ENCODE results near the gene ATG4D. TPM values are rescaled to one million over a fixed set of nuclear protein-coding genes. Genes with fewer than 3 reads are reported as not detected.
A peak's percentile ranks its signal among the peaks of the same experiment; 100 is the strongest.

Gene ATG4D
- total RNA-seq, 1 experiment from 2014 or later: 59.4 TPM

DNA sequence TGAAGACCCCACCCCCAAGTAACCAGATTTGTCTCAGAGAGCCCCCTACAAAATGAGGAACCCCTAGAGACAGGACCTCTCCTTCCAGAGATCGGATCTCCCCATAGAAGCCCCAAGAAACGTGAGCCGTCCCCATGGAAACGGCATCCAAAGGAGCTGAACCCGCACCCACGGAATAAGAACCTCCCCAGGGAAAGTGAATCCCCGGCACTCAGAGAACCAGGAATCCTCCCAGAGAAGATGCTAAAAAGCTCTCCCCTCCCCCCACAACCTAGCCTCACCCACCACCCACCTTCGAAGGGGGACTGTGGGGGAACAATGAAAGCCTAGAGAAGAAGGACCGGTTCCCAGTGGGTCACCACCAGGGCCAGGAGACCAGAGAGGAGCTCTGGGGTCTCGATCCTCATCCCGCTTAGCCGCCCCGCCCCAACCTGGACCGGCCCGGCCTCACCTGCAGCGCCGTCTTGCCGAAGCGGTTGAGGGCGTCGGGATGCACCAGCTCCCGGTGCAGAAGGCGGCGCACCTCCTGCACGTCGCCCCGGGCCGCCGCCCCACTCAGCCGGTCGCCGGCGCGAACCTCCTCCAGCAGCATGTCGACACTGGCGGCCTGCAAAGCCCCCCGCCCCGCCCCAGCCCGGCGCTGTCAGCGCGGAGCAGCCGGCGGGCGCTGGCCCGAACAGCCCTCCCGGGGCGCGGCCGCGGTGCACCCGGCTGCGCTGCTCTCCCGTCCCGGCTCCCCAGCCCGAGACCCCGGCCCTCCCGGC is 24.5 kb downstream of the ATG4D start:
- DNase-seq (ENCODE audit: low spot score) (peak; percentile 74), ATAC-seq (peak; percentile 6)

DNA sequence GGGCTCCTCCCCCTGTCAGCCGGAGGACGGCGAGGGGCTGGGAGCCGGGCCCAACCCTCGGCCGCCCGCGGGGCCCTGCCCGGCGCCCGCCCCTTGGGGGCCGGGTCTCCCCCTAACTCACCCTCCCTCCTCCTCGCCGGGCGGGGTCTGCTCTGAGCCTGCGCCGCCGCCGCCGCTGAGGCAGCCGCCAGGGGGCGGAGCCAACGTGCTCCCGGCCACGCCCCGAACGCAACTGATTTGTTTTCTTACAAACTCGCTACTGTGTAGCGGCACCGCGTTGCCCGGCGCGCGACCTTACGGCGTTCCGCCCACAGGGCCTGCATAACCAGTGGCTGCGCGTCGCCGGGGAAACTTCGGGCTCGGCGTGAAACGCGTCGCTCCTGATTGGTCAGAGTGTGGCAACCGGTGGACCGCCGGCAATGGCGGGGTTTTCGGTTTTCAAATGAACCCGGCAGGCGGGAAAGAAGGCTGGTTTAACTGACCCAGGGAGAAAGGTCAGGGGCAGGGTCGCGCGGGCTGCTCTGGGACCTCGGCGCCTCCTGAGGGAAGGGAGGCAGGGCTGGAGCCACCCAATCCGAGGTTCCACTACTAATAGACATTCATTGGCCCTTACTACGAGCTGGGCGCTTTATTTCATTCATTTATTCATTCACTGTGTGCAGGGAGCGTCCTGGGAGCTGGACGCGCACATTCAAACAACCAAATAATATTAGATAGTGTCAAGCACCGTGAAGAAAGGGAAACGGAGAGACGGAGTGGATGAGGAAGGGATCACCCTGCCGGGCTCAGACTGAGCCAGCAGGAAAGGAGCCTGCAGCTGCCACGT is 25.3 kb downstream of the ATG4D start, which contains the start of gene CDKN2D:
TSS of gene CDKN2D (minus strand) at position 154 of the 826 bp plus-strand sequence. CDS start 326 bp downstream, outside the sequence.
- 0 out of 2 replicates have a peak, but pooled peaks cover 3% of the 10 kb centered on the region for H3K36me3 Mint-ChIP-seq
- ChIA-PET CTCF (interaction anchor here (0.6 to 4.2 kb wide), 17 partner anchors 12 to 794 kb away, joined by 3 to 20 read pairs (median 4); no protein-coding TSS in a partner anchor), POLR2A (no interaction called here)
- H3K9me3 Mint-ChIP-seq: no peaks in the 10 kb centered on the region
- DNase-seq (ENCODE audit: low spot score) (peak; percentile 100), ATAC-seq (peak; percentile 81)
- H3K4me1 Mint-ChIP-seq: peaks cover 35% of the 10 kb centered on the region
- H3K4me3 Mint-ChIP-seq: peak within 1 kb of the TSS; percentile 94
- H3K27ac Mint-ChIP-seq: peak within 1 kb of the TSS; percentile 100
- peaks cover 19% of the 10 kb centered on the region for H3K27me3 Mint-ChIP-seq (ENCODE audit: low read depth)
- TF ChIP-seq MYBL2 (CRISPR knock-in tag; IDR thresholded peaks at IDR 0.05) (peak; percentile 95), NFYB (CRISPR knock-in tag; conservative IDR thresholded peaks at IDR 0.05; ENCODE audit: low read depth) (peak; percentile 87), ZBTB21 (CRISPR knock-in tag; IDR thresholded peaks at IDR 0.05; ENCODE audit: borderline replicate concordance) (peak; percentile 55; the same call in 1 of the 2 replicates), ARID4B (CRISPR knock-in tag; IDR thresholded peaks at IDR 0.05; ENCODE audit: borderline replicate concordance) (peak; percentile 40; the same call in 1 of the 2 replicates), SP1 (CRISPR knock-in tag; conservative IDR thresholded peaks at IDR 0.05) (peak; percentile 91), ELF4 (CRISPR knock-in tag; IDR thresholded peaks at IDR 0.05; ENCODE audit: low read depth) (0 out of 2 replicates have a peak, but pooled peaks have one; percentile 31), ZNF416 (CRISPR knock-in tag; IDR thresholded peaks at IDR 0.05) (no peak), IRF1 (CRISPR knock-in tag; IDR thresholded peaks at IDR 0.05) (no peak)
- TF ChIP-seq, protein P1, sequence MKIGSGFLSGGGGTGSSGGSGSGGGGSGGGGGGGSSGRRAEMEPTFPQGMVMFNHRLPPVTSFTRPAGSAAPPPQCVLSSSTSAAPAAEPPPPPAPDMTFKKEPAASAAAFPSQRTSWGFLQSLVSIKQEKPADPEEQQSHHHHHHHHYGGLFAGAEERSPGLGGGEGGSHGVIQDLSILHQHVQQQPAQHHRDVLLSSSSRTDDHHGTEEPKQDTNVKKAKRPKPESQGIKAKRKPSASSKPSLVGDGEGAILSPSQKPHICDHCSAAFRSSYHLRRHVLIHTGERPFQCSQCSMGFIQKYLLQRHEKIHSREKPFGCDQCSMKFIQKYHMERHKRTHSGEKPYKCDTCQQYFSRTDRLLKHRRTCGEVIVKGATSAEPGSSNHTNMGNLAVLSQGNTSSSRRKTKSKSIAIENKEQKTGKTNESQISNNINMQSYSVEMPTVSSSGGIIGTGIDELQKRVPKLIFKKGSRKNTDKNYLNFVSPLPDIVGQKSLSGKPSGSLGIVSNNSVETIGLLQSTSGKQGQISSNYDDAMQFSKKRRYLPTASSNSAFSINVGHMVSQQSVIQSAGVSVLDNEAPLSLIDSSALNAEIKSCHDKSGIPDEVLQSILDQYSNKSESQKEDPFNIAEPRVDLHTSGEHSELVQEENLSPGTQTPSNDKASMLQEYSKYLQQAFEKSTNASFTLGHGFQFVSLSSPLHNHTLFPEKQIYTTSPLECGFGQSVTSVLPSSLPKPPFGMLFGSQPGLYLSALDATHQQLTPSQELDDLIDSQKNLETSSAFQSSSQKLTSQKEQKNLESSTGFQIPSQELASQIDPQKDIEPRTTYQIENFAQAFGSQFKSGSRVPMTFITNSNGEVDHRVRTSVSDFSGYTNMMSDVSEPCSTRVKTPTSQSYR (CRISPR knock-in tag; IDR thresholded peaks at IDR 0.05): peak; percentile 64; the same call in 1 of the 2 replicates

More for the DNA sequence above, 24.5 kb downstream of the ATG4D start:
- Mint-ChIP-seq H3K27ac (0 out of 2 replicates have a peak overlapping the region, but pooled peaks have one; percentile 23), H3K4me3 (peak overlapping the region; percentile 94), H3K27me3 (ENCODE audit: low read depth) (peaks cover 19% of the 10 kb centered on the region), H3K9me3 (no peaks in the 10 kb centered on the region), H3K36me3 (0 out of 2 replicates have a peak, but pooled peaks cover 3% of the 10 kb centered on the region), H3K4me1 (peaks cover 35% of the 10 kb centered on the region)
- ChIA-PET CTCF (interaction anchor here (0.8 to 4.2 kb wide), 13 partner anchors 13 to 150 kb away, joined by 3 to 20 read pairs (median 4); no protein-coding TSS in a partner anchor), POLR2A (interaction anchor here (0.7 kb wide), 1 partner anchor 48 kb away, joined by 3 read pairs; no protein-coding TSS in a partner anchor)
- TF ChIP-seq AR (CRISPR knock-in tag; IDR thresholded peaks at IDR 0.05) (no peak), ZNF423 (CRISPR knock-in tag; IDR thresholded peaks at IDR 0.05) (peak; percentile 92), ZNF121 (CRISPR knock-in tag; IDR thresholded peaks at IDR 0.05) (peak; percentile 79), HMGXB4 (CRISPR knock-in tag; IDR thresholded peaks at IDR 0.05) (0 out of 2 replicates have a peak, but pooled peaks have one; percentile 26)
